ELR (cell line): ENCODE measurements around the gene PTPRG.

Experiments used
- DNase-seq: peaks from one replicate; pipeline ENCODE4 v3.0.0-alpha.2; 2015; ENCODE audit warnings: low read depth

PTPRG gene

GRCh38 chr3:62277450-62277849, 716.1 kb downstream of the PTPRG start:
- no peak for DNase-seq

DNA sequence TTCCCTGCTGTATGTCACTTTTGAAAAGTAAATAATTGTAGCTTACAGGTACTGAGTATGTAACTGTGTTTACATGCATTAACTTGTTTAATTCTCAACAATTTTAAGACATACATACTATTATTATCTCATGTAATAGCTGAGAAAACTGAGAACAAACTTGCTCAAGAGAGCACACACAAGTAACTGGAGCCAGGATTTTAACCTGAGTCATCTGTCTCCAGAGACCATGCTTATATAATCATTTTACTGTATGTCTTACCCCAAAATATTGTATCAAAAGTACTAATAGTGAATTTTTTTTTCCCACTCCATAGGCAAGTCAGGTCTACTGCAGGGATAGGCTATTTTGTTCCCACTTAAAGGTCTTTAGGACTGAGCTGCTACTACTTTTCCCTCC, 716.6 kb downstream of the PTPRG start:
- no peak for DNase-seq

DNA sequence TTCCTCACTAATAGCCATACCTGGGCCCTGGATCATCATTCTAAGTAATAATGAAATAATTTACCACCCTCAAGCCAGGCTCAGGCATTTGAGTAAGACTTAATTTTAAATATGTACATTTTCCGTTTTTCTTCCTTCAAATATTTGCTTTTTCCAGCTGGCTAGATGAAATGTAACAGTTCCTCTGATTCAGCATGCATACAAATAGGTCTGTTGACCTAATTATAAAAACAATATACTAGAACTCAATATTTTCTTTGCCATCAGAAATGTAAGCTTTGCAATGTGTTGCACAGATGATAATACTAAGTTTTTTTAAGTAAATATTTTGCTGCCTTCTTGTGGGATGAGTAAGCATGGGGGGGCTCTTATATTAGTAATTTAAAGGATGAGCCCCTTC, 720.4 kb downstream of the PTPRG start:
- no peak for DNase-seq

- no peak for DNase-seq
These were observed 723.1 kb downstream of the PTPRG start for GRCh38 chr3:62284442-62284841.

- no peak for DNase-seq
These were observed 726.1 kb downstream of the PTPRG start for GRCh38 chr3:62287392-62287927.

- no peak for DNase-seq
These were observed 728.6 kb downstream of the PTPRG start for GRCh38 chr3:62289922-62290321.

GRCh38 chr3:62293051-62293780, 731.8 kb downstream of the PTPRG start:
- no peak for DNase-seq

DNA sequence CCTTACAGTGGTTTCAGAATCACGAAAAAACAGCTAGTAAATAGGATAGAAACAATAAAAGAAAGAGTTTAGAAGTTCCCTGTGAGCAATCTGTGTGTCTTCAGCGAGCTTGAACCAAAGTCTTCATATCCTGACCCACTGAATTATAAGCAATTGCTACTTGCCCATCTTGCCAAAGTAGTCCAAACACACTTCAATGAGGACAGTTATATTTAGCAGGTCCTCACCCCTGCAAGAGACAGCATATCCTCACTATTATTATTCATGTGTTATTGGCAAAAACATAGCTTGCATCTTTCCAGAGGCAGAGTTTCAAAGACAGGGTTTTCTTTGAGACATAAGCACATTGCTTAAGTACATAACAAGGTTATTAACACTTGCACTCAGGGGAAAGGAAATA, 734.2 kb downstream of the PTPRG start:
- no peak for DNase-seq

DNA sequence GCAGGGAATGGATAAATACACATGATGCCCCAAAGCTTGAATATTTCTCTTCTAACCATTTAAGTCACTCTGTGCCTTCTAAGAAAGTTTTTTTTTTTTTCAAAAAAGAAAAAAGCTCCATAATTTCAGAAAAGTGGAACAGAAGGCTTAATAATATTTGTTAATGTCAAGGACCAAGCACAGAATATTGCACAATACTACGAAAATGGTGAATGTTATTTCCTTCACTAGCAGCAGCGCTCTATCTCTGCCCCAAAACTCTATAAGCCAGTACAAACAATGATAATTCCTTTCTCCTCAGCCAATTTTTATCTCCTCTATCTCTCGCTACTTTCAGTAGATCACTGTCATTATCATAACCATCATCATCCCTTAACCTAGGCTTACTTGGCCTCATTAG, 739.2 kb downstream of the PTPRG start:
- no peak for DNase-seq

- no peak for DNase-seq
These were observed 750.8 kb downstream of the PTPRG start for GRCh38 chr3:62312201-62312600.

DNA sequence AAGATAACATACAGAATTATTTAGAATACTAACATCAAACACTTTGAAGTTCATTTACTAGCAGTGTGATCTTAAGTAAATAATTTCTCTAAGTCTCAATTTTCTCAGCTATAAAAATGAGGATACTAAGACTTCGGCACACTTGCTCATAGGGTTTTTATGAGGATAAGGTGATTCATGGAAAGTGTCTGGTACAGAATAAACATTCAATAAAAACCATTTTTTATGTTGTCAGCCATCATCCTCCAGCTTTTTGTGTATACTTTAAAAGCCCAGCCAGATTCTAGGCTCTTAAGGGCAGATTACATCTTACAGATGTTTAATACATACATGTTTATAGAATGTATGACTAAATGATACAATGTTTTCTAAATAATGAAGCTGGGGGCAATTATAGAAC, 755.2 kb downstream of the PTPRG start:
- no peak for DNase-seq

GRCh38 chr3:62318365-62318751, 757.0 kb downstream of the PTPRG start:
- DNase-seq = no peak

DNA sequence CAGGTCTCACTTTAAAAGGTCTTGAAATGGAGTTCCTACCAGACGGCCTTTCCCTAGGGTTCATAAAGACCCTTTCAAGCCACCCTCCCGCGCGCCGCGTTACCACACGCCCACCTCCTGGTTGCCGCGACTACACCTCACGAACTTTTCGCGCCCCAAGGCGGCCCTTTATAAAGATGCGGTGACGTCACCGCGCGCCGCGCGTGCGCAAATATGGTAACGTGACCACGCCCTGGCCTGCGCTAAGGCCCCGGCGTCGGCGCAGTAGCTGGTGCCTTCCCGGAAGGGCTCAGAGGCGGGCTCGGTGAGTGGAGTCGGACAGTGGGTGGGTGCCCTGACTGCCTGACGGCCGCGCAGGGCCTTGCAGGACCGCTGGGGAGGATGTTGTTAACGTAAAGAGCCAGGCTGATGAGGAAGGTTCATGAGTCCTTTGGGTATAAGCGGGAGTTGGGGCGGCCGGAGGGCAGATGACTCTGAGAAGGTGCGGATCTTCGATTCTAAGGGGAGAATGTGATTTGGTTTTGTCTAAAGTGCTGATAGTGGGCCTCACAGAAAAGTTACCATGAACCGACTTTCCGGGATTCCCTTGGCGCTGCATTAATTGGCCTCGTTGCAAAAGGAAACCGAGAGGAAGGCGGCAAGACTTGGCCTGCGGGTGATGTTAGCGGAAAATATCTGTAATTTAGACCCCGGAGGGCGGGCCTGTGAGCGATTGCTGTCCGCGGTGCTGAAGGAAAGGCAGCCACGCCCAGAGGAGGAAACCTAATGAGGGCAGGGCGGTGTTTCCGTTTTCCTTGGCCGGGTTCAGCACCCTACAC, 757.6 kb downstream of the PTPRG start:
- DNase-seq = peak; percentile 88

GRCh38 chr3:62319570-62320243, 758.3 kb downstream of the PTPRG start:
- DNase-seq = no peak

DNA sequence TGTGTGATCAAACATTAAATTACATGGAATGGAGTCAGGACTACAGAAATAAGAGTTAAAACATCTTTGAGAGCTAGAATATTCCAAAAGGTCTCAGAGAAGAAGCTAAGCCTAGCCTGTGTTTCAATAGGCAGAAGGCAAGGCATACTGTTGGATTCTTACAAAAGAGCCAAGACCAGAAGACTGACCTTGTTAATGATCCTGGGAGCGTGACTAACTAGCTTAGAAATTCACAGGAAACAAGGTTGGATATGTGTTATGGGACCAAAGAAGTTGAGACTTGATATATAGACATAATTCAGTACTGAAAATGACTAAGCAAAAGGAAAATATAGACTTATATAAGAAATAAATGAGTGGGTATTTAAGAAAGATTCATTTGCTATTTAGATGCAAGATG, 761.9 kb downstream of the PTPRG start:
- no peak for DNase-seq

- DNase-seq = no peak
These were observed 764.5 kb downstream of the PTPRG start for GRCh38 chr3:62325896-62326295.

DNA sequence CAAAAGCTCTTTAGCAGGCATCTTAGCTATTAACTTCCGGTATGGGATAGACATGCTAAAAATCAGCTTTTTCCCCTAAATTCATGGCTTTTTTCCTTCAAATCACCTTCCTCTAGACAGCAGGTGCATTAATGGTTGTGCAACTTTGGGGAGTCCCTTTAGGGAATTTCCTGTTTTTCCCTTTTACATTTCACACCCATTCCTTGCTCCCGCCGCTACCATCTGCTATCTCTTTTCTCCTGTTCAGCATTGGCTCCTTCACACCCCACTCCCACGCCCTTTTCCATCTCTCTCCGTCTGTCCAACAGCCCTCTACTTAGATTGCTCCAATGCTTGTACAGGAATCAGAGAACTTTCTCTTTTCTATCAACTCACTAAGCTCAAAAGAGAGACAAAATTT, 768.6 kb downstream of the PTPRG start:
- no peak for DNase-seq

- DNase-seq = no peak
These were observed 770.6 kb downstream of the PTPRG start for GRCh38 chr3:62332017-62332416.

- DNase-seq = peak; percentile 47
These were observed 771.5 kb downstream of the PTPRG start for GRCh38 chr3:62332835-62333244.

DNA sequence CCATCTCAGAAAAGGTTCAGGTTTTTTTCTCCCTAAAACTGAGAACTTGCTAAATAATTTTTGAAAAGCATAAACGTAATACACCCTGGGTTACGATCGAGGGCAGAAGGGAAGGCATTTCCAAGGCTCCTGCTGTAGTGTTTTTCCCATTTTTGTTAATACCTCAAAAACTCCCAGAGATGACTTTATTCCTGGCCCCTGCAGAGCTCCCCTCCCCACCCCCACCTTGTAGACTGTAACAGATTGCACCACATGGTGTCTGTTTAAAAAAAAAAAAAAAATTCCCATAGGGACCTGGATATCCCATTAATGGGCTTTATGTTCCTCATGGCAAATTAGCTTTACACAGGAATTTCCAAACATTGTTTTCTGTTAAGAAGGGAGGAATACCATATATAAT, 773.8 kb downstream of the PTPRG start:
- no peak for DNase-seq

DNA sequence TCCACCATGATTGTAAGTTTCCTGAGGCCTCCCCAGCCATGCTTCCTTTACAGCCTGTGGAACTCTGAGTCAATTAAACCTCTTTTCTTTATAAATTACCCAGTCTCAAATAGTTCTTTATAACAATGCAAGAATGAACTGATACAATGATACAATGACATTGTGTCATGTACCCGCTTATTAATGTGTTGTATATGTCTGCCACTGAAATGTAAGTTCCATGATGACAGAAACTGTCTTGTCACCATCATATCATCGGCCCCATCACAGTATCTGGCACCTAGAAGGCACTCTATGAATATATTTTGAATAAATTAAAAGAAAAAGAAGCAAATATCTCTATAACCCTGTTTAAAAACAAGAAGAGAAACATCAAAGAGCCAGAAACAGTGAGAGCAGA, 782.4 kb downstream of the PTPRG start:
- no peak for DNase-seq
